SK-N-SH (cell line): ENCODE data around the gene AACS. TPM values are rescaled to one million over a fixed set of nuclear protein-coding genes. Genes with fewer than 3 reads are reported as not detected.
"Not testable (repeated sequence)": the region's sequence is repeated elsewhere in the genome, so short reads cannot be mapped to it uniquely, and the experiment has no call there.

Experiments
- CTCF ChIA-PET: fragments of 300-600, 350-600 bp; formaldehyde crosslinking; extraction: SDS; loops from one replicate; lab custom pipeline; 2021; lab: Yijun Ruan, JAX
- POLR2A ChIA-PET: fragments of 350-600 bp; sonication (Branson Sonifier 250); formaldehyde crosslinking; extraction: SDS; loops from one replicate; lab custom pipeline; 2020; ENCODE audit warnings: antibody characterized with exemption, inconsistent platforms; lab: Yijun Ruan, JAX
- DNase-seq: peaks from one replicate; pipeline ENCODE4 v3.0.0; 2012
- H2AFZ ChIP-seq: fragments of 200-600 bp; sonication (generic); 2 replicates; pipeline ENCODE4 v1.8.1; 2016; ENCODE audit warnings: antibody characterized with exemption, mild to moderate bottlenecking, low read depth
- H3F3A ChIP-seq: fragments of 200-600 bp; sonication (generic); replicated peaks from 2 replicates; pipeline ENCODE3; 2016; ENCODE audit warnings: antibody characterized with exemption, mild to moderate bottlenecking; ENCODE audit not compliant: insufficient read depth
- H3K27ac ChIP-seq, 2 experiments: fragments of 200-500 bp in 1 of 2; fragments of 200-600 bp in 1 of 2; sonication (Bioruptor generic) in 1 of 2; sonication (generic), shearing (Covaris generic) in 1 of 2; 2 replicates each; pipeline versions ENCODE4 v1.5.1 to v1.6.1; 2014 to 2016; ENCODE audit warnings: low read depth in 2 of 2, inconsistent platforms in 1 of 2, low read length in 1 of 2, mild to moderate bottlenecking in 1 of 2, mixed read lengths in 1 of 2
- H3K27me3 ChIP-seq: fragments of 200-600 bp; sonication (generic), shearing (Covaris generic); 2 replicates; pipeline ENCODE4 v1.6.1; 2016; ENCODE audit warnings: mixed run types; ENCODE audit not compliant: insufficient read depth
- H3K36me3 ChIP-seq, 2 experiments: fragments of 200-500 bp in 1 of 2; fragments of 200-600 bp in 1 of 2; sonication (Bioruptor generic) in 1 of 2; sonication (generic) in 1 of 2; replicated peaks in 1 of 2; 2 replicates each; pipeline versions ENCODE3 to v1.5.1; 2014 to 2016; ENCODE audit warnings: low read length in 1 of 2, mild to moderate bottlenecking in 1 of 2; ENCODE audit not compliant: insufficient read depth in 2 of 2, control insufficient read depth in 1 of 2
- H3K4me1 ChIP-seq, 2 experiments: fragments of 200-500 bp in 1 of 2; fragments of 200-600 bp in 1 of 2; sonication (Bioruptor generic) in 1 of 2; sonication (generic), shearing (Covaris generic) in 1 of 2; 2 replicates each; pipeline versions ENCODE4 v1.5.1 to v1.6.1; 2014 to 2016; ENCODE audit warnings: low read depth in 1 of 2, low read length in 1 of 2, mixed run types in 1 of 2; ENCODE audit not compliant: insufficient read depth in 2 of 2, control insufficient read depth in 1 of 2
- H3K4me2 ChIP-seq: fragments of 200-600 bp; sonication (generic), shearing (Covaris generic); 2 replicates; pipeline ENCODE4 v1.6.1; 2017; ENCODE audit warnings: mixed run types
- H3K4me3 ChIP-seq, 2 experiments: fragments of 200-500 bp in 1 of 2; fragments of 200-600 bp in 1 of 2; sonication (Bioruptor generic) in 1 of 2; sonication (generic), shearing (Covaris generic) in 1 of 2; 2 replicates each; pipeline versions ENCODE4 v1.5.1 to v1.8.1; 2014 to 2016; ENCODE audit warnings: low read depth in 2 of 2, inconsistent platforms in 1 of 2, low read length in 1 of 2, mild to moderate bottlenecking in 1 of 2, mixed read lengths in 1 of 2, moderate library complexity in 1 of 2
- H3K79me2 ChIP-seq: fragments of 200-600 bp; sonication (generic); 2 replicates; pipeline ENCODE4 v1.8.1; 2017; ENCODE audit warnings: mild to moderate bottlenecking; ENCODE audit not compliant: insufficient read depth
- H3K9ac ChIP-seq: fragments of 200-600 bp; sonication (generic); 2 replicates; pipeline ENCODE4 v1.6.1; 2017; ENCODE audit warnings: mixed run types
- H3K9me2 ChIP-seq: fragments of 200-600 bp; sonication (generic); 2 replicates; pipeline ENCODE4 v1.6.1; 2017; ENCODE audit warnings: mixed run types
- H3K9me3 ChIP-seq: fragments of 200-600 bp; sonication (generic); 2 replicates; pipeline ENCODE4 v1.6.1; 2017; ENCODE audit warnings: mixed run types, mild to moderate bottlenecking, moderate library complexity
- H4K20me1 ChIP-seq: fragments of 200-600 bp; sonication (generic); 2 replicates; pipeline ENCODE4 v1.6.1; 2017; ENCODE audit warnings: mild to moderate bottlenecking, mixed run types; ENCODE audit not compliant: insufficient read depth
- CTCF ChIP-seq: fragments of 200-600 bp; sonication (generic); IDR thresholded peaks from 2 replicates; pipeline ENCODE4 v1.6.1; 2017; ENCODE audit warnings: antibody characterized with exemption, mild to moderate bottlenecking, moderate library complexity
- EP300 ChIP-seq, 2 experiments: IDR thresholded peaks; 2 replicates each; pipeline versions ENCODE4 v1.4.0 to v1.6.1; 2012; ENCODE audit warnings: borderline replicate concordance in 1 of 2, low read depth in 1 of 2, low read length in 1 of 2
- FOXJ3 ChIP-seq: sonication (generic); formaldehyde crosslinking; IDR thresholded peaks from 2 replicates; pipeline ENCODE4 v1.5.1; 2020; ENCODE audit warnings: mild to moderate bottlenecking, missing genetic modification reagents
- NFIC ChIP-seq: IDR thresholded peaks from 2 replicates; pipeline ENCODE4 v1.4.0; 2012; ENCODE audit warnings: borderline replicate concordance
- PBX3 ChIP-seq: IDR thresholded peaks from 2 replicates; pipeline ENCODE4; 2012
- REST ChIP-seq: IDR thresholded peaks from 2 replicates; pipeline ENCODE4 v1.6.1; 2012; ENCODE audit warnings: mild to moderate bottlenecking, low read depth, low read length, moderate library complexity
- RFX5 ChIP-seq: IDR thresholded peaks from 2 replicates; pipeline ENCODE4 v1.6.1; 2012; ENCODE audit warnings: mild to moderate bottlenecking, improper control_type of control experiment, low read length
- SMC3 ChIP-seq: IDR thresholded peaks from 2 replicates; pipeline ENCODE4 v1.6.1; 2012; ENCODE audit warnings: low read depth, low read length, improper control_type of control experiment
- TAF1 ChIP-seq: IDR thresholded peaks from 2 replicates; pipeline ENCODE4 v1.6.1; 2012; ENCODE audit warnings: low read depth, mild to moderate bottlenecking, low read length, moderate library complexity, borderline replicate concordance
- USF2 ChIP-seq: fragments of 150-350 bp; IDR thresholded peaks from 2 replicates; pipeline ENCODE4 v1.6.1; 2017; ENCODE audit warnings: antibody characterized with exemption, low read length, low read depth, borderline replicate concordance
- WGBS: methylation state at CpG from one replicate; pipeline ENCODE4 v1.1.6; 2017; ENCODE audit warnings: low lambda C conversion rate; 5-methylcytosine and 5-hydroxymethylcytosine counted together
- polyA plus RNA-seq, 3 experiments: library from polyadenylated mRNA; depleted of rRNA; stranded (reverse); fragments of >200 nt; gene quantifications; 2 replicates each; pipeline ENCODE4 v1.2.3, GENCODE V29; 2012

AACS gene
- polyA plus RNA-seq, 1 of the 3 experiments (the other 2 are of a cell fraction), result 17.3 TPM

GRCh38 chr12:125061229-125061628 is 4.0 kb upstream of the AACS start:
- H3K4me3 ChIP-seq, result no peak overlapping the region
- H3K4me1 ChIP-seq, result peaks cover 0 to 5% of the 10 kb centered on the region in 2 experiments; a peak in 1 of 4 replicates
- no peaks in the 10 kb centered on the region for H3K9me3 ChIP-seq
- CTCF ChIA-PET, result interaction anchor here (2.1 kb wide), 1 partner anchor 12 kb away, joined by 6 read pairs; no protein-coding TSS in a partner anchor
- TF ChIP-seq EP300 (IDR thresholded peaks at IDR 0.05; ENCODE audit: borderline replicate concordance in 1 of 2, low read depth in 1 of 2, low read length in 1 of 2), result no peak
- no peak for TF ChIP-seq NFIC
- no peak for TF ChIP-seq CTCF
- TF ChIP-seq SMC3, result no peak
- TF ChIP-seq RFX5, result no peak
- no peak for TF ChIP-seq FOXJ3 (CRISPR knock-in tag)
- TF ChIP-seq TAF1, result no peak
- TF ChIP-seq REST, result no peak
- TF ChIP-seq USF2, result no peak
- no peak for TF ChIP-seq PBX3
- no peaks in the 10 kb centered on the region for H4K20me1 ChIP-seq
- H3K9ac ChIP-seq, result no peak overlapping the region
- no peaks in the 10 kb centered on the region for H3K9me2 ChIP-seq
- no peaks in the 10 kb centered on the region for H3F3A ChIP-seq
- POLR2A ChIA-PET, result no interaction called here
- H3K27ac ChIP-seq, result no peak overlapping the region
- H3K36me3 ChIP-seq, result no peaks in the 10 kb centered on the region
- no peak overlapping the region for H3K4me2 ChIP-seq
- no peak for DNase-seq
- H2AFZ ChIP-seq, result no peak overlapping the region
- no peaks in the 10 kb centered on the region for H3K27me3 ChIP-seq
- 93% methylated on average over 3 of the region's 3 CpGs for WGBS
- peaks cover 7% of the 10 kb centered on the region for H3K79me2 ChIP-seq

- 86% methylated on average over 4 of the region's 4 CpGs for WGBS
- peaks cover 0 to 13% of the 10 kb centered on the region in 2 experiments; a peak in 1 of 4 replicates for H3K4me1 ChIP-seq
- H4K20me1 ChIP-seq, H3K79me2 ChIP-seq, H3K9me2 ChIP-seq, H3K4me3 ChIP-seq, H3K4me2 ChIP-seq, H3F3A ChIP-seq, H3K36me3 ChIP-seq, H3K27ac ChIP-seq, H2AFZ ChIP-seq, DNase-seq, H3K9ac ChIP-seq, H3K27me3 ChIP-seq, H3K9me3 ChIP-seq: not testable (repeated sequence)
- ChIA-PET CTCF (interaction anchor here (1.4 kb wide), 1 partner anchor 70 kb away, joined by 5 read pairs; the partner anchor contains the start of gene BRI3BP), POLR2A (interaction anchor here (2.0 kb wide), 1 partner anchor 14 kb away, joined by 11 read pairs; no protein-coding TSS in a partner anchor)
Measured at GRCh38 chr12:125063522-125063921, 1.7 kb upstream of the AACS start.
